ENCODE measurements around the gene CCL27. TPM values are rescaled to one million over a fixed set of nuclear protein-coding genes. Genes with fewer than 3 reads are reported as not detected.
A peak's percentile ranks its signal among the peaks of the same experiment; 100 is the strongest.
"Not testable (repeated sequence)": the region's sequence is repeated elsewhere in the genome, so short reads cannot be mapped to it uniquely, and the experiment has no call there.

The CCL27 gene
- total RNA-seq, 1 donor from 2014 or later, result not detected

DNA sequence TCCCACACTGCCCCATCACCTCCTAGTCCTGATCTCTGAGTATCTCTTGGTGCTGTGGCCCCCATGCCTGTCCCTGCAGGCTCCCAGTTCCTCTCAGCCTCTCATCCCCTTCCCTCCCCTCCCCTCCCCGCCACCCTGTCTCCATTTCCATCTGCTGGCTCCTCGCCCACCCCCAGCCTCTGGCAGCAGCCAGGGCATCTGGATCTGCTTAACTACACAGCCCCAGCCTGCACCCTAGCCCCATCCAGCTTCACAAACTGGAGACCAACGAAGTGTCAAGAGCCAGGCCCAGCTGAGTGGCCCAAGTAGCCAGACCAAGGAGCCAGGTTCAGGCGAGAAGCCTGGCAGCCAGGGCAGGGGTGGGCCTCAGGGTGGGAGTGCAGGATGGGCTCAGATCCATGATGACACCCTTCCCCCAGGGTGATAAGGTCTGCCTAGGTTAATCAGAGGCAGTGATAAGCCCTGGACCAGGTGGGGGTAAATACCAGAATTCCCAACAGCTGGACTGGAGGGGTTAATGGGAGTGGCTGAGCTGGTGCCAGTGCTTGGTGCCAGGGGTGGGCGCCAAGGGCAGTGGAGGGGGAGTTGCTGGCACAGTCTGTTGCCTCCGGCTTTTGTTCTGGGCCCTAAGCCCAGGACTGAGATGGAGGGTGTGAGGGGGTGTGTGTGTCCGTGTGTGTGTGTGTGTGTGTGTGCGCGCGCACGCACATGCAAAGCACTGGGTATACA, 8.0 kb downstream of the CCL27 start:
- peak; percentile 88 for DNase-seq (ENCODE audit: low spot score)
- intact Hi-C loops (cut with DNase I), result no loop called here
- peak; percentile 72 for ATAC-seq

DNA sequence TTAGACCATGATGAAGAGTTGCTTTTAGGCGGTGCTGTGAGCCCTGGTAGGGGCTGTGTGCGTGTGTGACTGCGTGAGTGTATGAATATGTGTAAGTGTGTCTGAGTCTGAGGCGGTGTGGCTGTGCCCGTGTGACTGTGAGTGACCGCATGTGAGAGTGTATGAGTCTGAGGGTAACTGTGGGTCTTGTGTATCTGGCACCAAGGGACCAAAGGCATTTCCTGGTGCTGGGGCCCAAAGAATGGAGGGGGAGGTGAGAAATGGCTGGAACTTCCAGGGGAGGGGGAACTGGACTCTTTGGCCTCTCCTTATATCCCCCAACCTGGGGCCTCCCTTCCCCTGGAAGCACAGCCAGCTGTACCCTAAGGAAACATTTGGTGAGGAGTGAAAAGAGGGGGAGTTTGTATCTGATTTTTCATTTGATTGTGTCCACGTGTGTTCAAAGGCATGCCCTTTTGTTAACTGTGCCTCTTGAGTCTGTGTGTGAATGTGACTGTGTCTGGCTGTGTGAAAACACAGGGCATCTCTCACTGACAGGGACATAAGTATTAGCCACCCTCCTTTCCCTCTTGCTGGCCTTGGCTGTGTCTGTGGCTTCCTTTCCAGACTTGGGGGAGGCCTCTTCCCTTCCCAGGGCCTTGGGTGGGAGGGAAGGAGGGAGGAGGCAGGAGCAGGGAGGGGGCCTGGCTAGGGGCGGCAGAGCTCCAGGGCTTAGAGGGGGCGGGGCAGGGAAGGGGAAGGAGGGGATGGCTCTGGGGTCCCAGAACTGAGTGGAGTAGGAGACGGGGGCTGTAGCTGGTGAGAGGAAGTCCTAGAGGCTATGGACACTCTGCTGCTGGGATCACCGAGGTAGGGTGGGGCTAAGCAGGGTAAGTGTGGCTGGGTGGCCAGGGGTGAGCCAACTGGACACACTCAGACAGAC, 9.0 kb downstream of the CCL27 start:
- intact Hi-C loops (cut with DNase I), result no loop called here
- ATAC-seq, result peak; percentile 20
- no peak for DNase-seq (ENCODE audit: low spot score)

DNA sequence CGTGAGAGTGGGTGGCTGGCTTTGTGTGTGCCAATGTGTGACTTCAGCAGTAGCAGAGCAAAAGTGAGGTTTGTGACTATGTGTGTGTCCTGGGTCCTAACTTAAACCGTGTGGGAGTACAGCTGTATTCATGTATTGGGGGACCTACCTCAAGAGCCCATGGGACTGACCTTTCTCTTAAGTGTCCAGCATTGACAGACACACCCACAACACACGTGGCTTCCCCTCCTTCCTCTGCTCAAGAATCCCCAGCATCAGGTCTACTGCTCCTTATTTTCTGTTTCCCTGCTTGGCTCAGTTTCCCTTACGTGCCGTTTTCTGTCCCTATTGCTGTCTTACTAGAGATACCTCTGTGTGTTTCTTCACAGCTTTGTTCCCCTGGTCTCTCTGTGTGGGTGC, 9.9 kb downstream of the CCL27 start:
- ATAC-seq, result no peak
- intact Hi-C loops (cut with DNase I), result no loop called here
- no peak for DNase-seq (ENCODE audit: low spot score)

DNA sequence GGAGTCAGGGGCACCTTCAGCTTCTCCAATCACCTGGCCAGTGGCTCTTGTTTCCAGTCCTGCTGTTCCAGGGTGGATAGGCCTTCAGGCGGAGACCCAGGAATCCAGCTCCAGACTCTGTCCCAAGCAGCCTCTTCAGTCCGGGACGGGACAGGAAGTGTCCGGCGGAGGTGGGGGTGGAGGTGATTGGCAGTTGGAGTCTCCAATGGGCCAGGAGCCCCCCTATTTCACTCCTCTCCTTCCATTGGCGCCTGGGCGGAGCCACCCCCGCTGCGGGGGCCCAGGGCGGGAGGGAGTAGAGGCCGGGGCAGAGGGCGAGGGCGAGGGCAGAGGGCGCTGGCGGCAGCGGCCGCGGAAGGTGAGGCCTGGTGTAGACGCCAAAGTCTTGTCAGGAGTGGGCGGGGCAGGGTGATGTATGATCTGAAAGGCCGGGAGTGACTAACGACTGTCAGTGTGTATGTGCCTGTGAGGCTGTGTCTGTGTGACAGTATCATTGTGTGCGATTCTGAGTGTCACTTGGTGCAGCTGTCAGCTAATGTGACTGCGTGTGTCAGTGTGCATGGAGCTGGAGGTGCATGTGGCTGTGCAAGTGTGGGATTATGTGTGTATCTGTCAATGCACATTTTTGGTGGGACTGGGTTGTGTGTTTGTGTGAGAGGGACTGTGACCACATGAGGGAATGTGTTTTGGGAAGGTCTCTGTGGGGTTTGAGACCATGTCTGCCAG, 10.4 kb downstream of the CCL27 start, which contains the start of gene IL11RA:
TSS of gene IL11RA (plus strand) at position 310 of the 726 bp plus-strand sequence. CDS start 3,033 bp downstream, outside the sequence.
- intact Hi-C loops (cut with DNase I), result no loop called here
- peak; percentile 91 for DNase-seq (ENCODE audit: low spot score)
- ATAC-seq, result peak; percentile 88

DNA sequence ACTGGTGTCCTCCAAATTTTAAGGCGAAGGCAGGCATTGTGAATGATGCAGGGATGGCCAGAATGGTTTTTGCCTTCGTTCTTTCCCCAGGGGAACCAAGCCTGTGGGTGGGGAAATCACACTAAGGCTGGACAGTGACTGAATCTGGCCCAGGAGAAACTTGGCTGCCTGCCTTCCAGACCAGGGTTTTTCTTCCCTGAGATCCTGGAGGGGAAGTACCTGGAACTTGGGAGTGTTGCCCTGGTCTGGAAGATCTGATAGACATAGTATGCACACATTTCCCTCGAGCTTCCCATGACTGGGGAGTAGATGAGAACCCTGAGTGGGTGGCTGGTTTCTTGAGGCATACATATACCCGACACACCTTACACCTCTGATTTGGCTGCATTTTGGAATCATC, 11.1 kb downstream of the CCL27 start:
- DNase-seq (ENCODE audit: low spot score), result no peak
- no peak for ATAC-seq
- intact Hi-C loops (cut with DNase I), result no loop called here

DNA sequence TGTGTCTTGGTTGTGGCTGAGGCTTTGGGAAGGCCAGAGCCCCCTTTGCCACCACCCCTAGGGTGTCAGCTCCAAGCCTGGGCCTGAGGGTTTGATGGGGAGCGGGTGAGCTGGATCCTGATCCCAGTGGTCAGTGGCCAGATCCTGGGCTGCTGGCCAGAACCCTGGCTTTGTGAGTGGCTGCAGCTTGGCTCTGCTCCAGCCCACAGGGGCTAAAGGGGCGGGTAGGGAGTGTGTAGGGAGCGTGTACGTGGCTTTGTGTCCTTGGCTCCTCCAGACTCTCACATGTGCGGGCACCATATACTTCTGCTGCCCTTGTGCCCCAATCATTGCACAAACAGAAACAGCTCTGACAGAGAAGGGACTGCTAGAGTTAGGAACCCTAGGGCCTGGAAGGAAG, 11.6 kb downstream of the CCL27 start:
- no peak for ATAC-seq
- DNase-seq (ENCODE audit: low spot score), result no peak
- intact Hi-C loops (cut with DNase I), result no loop called here

DNA sequence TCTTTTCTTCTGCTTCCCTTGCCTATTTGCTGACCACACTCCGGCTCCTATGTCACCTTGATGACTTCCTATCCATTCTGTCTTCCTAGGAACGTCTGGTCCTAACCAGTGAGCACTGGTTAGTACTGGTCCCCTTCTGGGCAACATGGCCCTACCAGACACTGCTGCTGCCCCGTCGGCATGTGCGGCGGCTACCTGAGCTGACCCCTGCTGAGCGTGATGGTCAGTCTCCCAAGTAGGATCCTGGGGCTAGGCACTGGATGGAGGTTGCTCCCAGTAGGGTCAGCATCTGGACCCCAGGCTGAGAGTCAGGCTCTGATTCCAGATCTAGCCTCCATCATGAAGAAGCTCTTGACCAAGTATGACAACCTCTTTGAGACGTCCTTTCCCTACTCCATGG, 13.8 kb downstream of the CCL27 start:
- DNase-seq (ENCODE audit: low spot score), result no peak
- ATAC-seq, result no peak
- intact Hi-C loops (cut with DNase I), result no loop called here

DNA sequence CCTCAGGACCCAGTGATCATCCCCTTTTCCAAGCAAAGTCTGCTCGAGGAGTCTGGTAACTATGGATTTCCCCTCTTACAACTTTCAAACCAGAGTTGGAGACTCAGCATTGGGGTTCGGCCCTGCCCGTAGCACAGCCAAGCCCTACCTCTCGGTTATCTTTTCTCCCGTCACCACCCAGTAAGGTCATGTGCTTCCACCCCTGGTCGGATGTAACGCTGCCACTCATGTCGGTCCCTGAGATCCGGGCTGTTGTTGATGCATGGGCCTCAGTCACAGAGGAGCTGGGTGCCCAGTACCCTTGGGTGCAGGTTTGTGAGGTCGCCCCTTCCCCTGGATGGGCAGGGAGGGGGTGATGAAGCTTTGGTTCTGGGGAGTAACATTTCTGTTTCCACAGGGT, 14.8 kb downstream of the CCL27 start:
- no peak for ATAC-seq
- intact Hi-C loops (cut with DNase I), result no loop called here
- no peak for DNase-seq (ENCODE audit: low spot score)

DNA sequence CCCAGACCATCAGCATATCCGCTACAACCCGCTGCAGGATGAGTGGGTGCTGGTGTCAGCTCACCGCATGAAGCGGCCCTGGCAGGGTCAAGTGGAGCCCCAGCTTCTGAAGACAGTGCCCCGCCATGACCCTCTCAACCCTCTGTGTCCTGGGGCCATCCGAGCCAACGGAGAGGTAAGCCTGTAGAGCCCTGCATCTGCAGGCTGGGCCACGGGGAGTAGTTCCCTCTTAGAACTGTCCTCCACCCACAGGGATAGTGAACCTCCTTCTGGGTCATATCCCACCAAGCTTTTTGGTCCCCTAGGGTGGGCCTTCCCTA, 15.4 kb downstream of the CCL27 start:
- intact Hi-C loops (cut with DNase I), result no loop called here
- no peak for DNase-seq (ENCODE audit: low spot score)
- no peak for ATAC-seq

DNA sequence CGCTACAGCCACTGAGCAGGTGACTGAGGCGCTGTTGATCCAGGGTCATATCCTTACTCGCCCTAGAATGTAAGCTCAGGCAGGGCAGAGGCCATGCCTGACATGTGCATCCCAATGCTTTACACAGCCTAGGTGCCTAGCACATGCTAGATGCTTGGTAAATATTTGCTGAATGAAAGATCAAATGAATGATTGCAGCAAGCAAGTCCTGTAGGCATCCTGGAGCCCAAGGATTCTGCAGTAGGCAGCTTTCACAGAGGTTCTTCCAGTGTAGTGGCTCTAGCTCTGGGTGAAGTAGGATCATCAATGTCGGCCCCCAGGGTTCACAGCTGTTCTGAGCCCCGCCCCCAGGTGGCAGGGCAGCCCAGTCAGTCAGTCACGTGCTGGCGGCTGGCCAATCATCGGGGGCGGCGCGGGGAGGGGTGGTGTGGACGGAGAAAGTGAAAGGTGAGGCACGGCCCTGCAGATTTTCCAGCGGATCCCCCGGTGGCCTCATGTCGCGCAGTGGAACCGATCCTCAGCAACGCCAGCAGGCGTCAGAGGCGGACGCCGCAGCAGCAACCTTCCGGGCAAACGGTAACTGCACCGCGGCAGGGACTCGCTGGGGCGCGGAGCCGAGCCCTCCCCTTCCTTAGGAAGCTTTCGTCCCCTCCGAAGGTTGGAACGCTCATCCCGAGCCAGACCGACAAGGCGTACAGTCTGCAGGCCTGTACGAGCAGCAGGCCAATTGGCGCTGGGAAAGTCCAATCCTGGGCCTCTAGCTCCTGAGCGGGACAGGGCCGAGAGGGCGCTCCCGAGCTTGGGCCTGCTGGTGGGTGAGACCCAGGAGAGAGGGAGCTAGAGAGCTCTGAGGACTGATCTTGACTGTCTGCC, 16.0 kb downstream of the CCL27 start, which contains the start of gene GALT:
TSS of gene GALT (plus strand) at position 465 of the 873 bp plus-strand sequence. CDS start at position 495, 30 bp downstream.
- peak; percentile 93 for ATAC-seq
- intact Hi-C loops (cut with DNase I), result no loop called here
- DNase-seq (ENCODE audit: low spot score), result peak; percentile 98

DNA sequence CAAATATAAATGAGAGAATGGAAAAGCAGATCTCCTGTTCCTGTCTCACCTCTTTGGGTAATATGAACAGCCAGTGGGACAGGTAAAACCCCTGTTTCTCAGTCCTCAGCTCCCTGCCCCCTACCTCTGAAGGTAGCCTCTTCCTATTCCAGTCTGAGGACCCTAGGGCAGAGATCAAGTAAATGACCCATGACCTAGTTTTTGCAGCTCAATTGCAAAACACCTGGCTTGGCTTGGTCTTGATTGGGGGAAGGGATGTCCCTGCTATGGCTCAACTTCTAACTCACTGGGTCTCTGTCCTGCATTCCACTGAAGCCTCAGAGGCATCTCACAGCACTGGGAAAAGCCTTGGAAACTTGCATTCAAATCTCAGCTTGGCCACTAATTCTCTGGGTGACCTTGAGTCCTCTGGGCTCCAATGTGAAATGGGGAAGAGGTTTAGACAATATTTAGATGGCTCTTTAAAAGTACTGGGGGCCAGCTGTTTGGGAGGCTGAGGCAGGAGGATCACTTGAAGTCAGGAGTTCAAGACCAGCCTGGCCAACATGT, 17.6 kb downstream of the CCL27 start:
- DNase-seq (ENCODE audit: low spot score) (no peak), ATAC-seq (no peak)
- intact Hi-C loops (cut with DNase I), result no loop called here

DNA sequence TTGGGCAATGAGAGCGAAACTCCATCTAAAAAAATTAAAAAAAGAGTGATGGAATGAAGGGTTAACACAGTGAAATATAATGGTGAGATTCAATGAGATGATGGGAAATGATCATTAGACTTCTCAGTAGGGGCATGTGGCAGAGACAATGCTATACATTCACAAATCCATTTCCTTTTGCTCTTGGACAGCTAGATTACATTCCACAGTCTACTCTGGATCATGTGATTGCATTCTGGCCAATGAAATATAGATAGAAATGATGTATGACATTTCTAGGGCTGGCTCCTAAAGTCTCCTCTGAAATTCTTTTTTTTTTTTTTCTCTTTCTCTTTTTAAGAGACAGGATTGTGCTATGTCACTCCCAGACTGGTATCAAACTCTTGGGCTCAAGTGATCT, 19.8 kb downstream of the CCL27 start:
- intact Hi-C loops (cut with DNase I), result no loop called here
- ATAC-seq (no peak), DNase-seq (ENCODE audit: low spot score) (no peak)

DNA sequence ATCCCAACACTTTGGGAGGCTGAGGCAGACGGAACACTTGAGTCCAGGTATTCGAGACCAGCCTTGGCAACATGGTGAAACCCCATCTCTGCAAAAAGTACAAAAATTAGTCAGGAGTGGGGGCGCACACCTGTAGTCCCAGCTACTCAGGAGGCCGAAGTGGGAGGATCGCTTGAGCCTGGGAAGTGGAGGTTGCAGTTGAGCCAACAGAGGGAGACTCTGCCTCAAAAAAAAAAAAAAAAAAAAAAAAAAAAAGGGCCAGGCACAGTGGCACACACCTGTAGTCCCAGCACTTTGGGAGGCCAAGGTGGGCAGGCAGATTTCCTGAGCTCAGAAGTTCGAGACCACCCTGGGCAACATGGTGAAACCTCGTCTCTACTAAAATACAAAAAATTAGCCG, 23.1 kb downstream of the CCL27 start:
- intact Hi-C loops (cut with DNase I); ATAC-seq; DNase-seq (ENCODE audit: low spot score): not testable (repeated sequence)

DNA sequence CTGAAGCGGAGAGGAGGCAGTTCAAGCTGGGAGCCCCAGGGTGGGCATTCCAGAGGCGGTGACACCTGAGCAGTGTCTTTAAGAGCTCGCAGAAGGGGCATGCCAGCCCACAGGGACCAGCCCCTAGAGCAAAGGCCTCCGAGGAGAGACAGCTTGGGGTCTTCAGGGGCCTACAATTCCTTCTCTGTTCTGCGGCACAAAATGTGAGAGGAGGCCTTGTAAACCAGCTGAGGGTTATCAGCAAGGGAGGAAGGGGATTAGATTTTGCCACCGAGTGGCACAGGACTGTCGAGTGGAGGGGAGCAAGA, 24.4 kb downstream of the CCL27 start:
- intact Hi-C loops (cut with DNase I), result no loop called here
- DNase-seq (ENCODE audit: low spot score) (no peak), ATAC-seq (no peak)

DNA sequence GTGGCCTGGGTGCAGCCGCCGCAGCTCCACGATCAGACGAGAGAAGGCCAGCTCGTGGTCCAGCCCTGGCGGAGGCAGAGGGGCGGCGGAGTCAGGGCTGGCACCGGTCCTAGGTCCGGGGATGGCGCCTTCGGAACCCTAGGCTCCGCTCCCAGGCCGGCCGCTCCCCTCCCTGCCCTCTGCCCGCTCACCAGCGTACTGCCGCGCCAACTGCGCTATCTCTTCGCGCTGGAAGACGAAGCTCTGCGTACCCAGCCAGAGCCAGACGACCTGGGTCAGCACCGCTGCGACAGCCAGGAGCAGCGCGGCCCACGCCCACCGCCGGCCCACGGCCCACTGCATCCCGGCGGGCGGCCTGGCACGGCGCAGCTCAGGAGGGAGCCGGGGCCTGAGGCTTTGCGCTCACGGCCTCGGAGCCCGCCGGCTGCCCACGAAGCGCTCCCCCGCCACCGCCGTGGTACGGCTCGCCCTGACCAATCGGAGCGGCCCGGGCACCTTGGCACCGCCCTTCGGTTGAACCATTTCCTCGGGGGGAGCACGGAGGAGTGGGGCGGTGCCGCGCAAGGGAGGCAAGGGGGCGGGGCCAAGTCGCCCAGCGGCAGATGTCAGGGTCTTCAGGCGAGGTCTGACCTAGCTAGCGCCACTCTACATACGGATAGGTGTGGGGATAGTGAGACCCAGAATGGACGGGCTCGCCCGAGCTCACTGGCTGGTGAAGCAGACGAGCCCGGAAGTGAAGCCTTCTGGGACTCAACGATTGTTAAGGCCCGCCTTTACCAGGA, 24.9 kb downstream of the CCL27 start, which contains the start of gene SIGMAR1:
TSS of gene SIGMAR1 (minus strand) at position 432 of the 782 bp plus-strand sequence. CDS start at position 342, 90 bp downstream.
- intact Hi-C loops (cut with DNase I), result no loop called here
- ATAC-seq, result peak; percentile 98
- DNase-seq (ENCODE audit: low spot score), result peak; percentile 97

DNA sequence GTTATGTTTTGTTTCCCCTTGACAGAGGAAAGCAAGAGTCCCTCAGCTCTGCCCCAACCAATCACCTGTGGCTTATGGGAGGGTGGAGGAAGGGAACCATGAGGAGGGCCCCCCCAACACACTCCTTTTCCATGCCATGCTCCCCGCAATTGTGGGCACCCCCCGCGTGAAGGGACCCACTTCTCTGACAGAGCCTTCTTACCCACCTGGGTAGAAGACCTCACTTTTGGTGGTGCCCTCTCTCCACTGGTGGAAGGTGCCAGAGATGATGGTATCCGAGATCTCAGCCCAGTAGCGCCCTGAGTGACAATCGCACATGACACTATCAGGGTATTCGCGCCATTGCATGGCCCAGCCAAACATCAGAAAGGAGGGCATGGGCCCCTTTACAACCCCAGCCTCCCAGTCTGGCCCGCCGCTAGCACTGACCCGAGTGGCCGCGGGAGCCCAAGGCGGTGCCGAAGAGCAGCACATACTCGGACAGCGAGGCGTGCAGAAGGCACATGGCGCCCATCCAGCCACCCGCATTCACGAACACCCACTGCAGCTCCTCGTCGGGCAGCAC, 25.6 kb downstream of the CCL27 start:
- DNase-seq (ENCODE audit: low spot score), result peak; percentile 76
- ATAC-seq, result no peak
- intact Hi-C loops (cut with DNase I), result no loop called here

DNA sequence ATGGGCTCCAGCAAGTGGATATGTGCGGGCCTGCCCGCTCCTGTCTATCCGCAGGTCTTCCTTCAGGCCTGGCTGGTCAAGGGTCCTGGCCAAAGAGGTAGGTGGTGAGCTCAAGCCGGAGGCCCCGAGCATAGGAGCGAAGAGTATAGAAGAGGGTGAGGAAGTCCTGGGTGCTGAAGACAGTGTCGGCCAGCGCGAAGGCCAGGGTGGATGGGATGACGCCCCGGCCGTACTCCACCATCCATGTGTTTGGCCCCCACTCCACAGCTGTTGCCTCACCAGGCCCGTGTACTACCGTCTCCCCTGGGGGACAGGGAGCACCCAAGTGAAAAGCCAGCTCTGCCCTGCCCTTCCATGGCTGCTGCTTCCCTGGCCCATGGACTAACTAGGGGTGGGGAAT, 26.9 kb downstream of the CCL27 start:
- ATAC-seq (no peak), DNase-seq (ENCODE audit: low spot score) (no peak)
- intact Hi-C loops (cut with DNase I), result no loop called here

Data from sciatic nerve (tissue), 2 donors.